ENCODE results near the gene SLC43A2.

DNA sequence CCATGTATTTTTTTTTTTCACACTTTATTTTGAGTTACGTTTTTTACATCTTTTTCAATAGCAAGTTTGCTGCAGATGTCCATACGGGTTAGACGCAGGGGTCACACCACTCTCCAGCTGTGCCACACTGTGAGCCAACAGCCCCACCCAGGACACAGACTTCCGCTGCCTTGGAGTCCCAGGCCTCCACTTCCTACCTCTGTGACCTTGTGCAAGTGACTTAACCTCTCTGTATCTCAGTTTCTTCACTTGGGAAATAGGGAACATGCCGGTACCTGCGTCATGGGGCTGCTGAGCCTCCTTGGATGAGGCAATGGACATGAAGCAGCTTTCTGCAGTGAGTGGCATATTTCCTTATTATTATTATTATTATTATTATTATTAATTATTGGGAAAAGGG lies 62.8 kb downstream of the SLC43A2 start:
- TF ChIP-seq, protein P1, sequence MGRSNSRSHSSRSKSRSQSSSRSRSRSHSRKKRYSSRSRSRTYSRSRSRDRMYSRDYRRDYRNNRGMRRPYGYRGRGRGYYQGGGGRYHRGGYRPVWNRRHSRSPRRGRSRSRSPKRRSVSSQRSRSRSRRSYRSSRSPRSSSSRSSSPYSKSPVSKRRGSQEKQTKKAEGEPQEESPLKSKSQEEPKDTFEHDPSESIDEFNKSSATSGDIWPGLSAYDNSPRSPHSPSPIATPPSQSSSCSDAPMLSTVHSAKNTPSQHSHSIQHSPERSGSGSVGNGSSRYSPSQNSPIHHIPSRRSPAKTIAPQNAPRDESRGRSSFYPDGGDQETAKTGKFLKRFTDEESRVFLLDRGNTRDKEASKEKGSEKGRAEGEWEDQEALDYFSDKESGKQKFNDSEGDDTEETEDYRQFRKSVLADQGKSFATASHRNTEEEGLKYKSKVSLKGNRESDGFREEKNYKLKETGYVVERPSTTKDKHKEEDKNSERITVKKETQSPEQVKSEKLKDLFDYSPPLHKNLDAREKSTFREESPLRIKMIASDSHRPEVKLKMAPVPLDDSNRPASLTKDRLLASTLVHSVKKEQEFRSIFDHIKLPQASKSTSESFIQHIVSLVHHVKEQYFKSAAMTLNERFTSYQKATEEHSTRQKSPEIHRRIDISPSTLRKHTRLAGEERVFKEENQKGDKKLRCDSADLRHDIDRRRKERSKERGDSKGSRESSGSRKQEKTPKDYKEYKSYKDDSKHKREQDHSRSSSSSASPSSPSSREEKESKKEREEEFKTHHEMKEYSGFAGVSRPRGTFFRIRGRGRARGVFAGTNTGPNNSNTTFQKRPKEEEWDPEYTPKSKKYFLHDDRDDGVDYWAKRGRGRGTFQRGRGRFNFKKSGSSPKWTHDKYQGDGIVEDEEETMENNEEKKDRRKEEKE (IDR thresholded peaks at IDR 0.05), result no peak
- no peak for TF ChIP-seq ZNF644 (CRISPR knock-in tag; IDR thresholded peaks at IDR 0.05; ENCODE audit: low read depth)
- no peak for TF ChIP-seq ZFYVE20 (CRISPR knock-in tag; IDR thresholded peaks at IDR 0.05; ENCODE audit: borderline replicate concordance, low read depth)
- TF ChIP-seq JUND (CRISPR knock-in tag; IDR thresholded peaks at IDR 0.05), result no peak
- TF ChIP-seq JUNB (CRISPR knock-in tag; IDR thresholded peaks at IDR 0.05; ENCODE audit: borderline replicate concordance), result no peak

Data from HepG2 (cell line).